Articular chondrocyte of knee joint (primary cell): Measurements from ENCODE around the gene NKX2-1. TPM values are rescaled to one million over a fixed set of nuclear protein-coding genes. Genes with fewer than 3 reads are reported as not detected.

ENCODE experiments used
- total RNA-seq: library from RNA; depleted of rRNA; stranded (reverse); fragments of >200 nt; gene quantifications from 2 replicates; pipeline ENCODE4 v1.2.3, GENCODE V29; 2012

NKX2-1 gene
- total RNA-seq: not detected in 2 replicates

GRCh38 chr14:36519431-36520321, at the start of gene NKX2-1:
TSS of gene NKX2-1 (minus strand) at chr14:36520232. CDS start at chr14:36520129, 103 bp downstream.

Other genes starting within 250 kb of the NKX2-1 start
- 24.4 and 27.7 TPM in 2 replicates for gene MBIP, start 199.6 kb downstream of the NKX2-1 start, total RNA-seq
- gene NKX2-8, start 62.4 kb upstream of the NKX2-1 start, total RNA-seq: not detected in 2 replicates
- gene PAX9, start 141.6 kb upstream of the NKX2-1 start, total RNA-seq: under 0.01 and 0.22 TPM in 2 replicates